ENCODE data around the gene GRIN2A.
A peak's percentile ranks its signal among the peaks of the same experiment; 100 is the strongest.

GRIN2A gene

DNA sequence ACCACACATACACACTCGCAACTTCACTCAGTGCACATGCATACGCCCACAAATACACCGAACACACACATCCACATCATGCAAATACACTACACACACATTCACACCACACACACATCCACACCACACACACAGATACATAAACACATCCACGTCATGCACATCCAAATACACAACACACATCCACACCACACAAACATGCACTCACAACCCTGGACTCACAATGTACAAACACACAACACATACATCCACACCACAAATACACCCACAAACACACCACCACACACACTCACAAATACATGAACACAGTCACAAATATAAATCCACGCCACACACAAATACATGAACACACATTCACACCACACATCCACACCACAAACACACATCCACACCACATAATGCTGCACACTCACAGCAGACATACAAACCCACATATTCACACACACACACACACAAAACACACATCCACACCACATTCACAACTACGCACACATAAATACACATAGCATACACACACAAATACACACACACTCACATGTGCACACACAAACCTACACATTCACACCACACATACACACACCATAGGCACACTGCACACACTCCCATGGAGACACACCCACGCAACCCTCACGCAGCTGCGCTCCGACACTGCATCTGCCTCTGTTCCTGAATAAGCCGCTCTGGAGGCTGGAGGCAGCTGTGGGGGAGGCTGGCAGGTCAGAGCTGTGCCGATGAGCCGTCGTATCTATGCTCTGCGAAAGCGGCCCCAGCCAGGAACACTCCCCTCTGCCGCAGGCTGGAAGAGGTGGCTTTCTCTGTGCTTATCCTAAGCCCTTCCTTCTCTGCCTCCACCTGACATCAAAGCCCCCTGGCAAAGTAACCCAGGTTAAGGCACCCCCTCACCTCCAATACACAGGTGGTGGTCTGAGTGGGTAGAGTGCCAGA lies 141.8 kb downstream of the GRIN2A start:
- H3K4me3 ChIP-seq (replicated peaks; ENCODE audit: low read depth, low read length): no peak overlapping the region
- TF ChIP-seq, protein P1, sequence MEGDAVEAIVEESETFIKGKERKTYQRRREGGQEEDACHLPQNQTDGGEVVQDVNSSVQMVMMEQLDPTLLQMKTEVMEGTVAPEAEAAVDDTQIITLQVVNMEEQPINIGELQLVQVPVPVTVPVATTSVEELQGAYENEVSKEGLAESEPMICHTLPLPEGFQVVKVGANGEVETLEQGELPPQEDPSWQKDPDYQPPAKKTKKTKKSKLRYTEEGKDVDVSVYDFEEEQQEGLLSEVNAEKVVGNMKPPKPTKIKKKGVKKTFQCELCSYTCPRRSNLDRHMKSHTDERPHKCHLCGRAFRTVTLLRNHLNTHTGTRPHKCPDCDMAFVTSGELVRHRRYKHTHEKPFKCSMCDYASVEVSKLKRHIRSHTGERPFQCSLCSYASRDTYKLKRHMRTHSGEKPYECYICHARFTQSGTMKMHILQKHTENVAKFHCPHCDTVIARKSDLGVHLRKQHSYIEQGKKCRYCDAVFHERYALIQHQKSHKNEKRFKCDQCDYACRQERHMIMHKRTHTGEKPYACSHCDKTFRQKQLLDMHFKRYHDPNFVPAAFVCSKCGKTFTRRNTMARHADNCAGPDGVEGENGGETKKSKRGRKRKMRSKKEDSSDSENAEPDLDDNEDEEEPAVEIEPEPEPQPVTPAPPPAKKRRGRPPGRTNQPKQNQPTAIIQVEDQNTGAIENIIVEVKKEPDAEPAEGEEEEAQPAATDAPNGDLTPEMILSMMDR (IDR thresholded peaks at IDR 0.05; ENCODE audit: low read depth, low read length, missing control alignments): no peak
- no peak for DNase-seq (ENCODE audit: extremely low read depth, low read depth)

DNA sequence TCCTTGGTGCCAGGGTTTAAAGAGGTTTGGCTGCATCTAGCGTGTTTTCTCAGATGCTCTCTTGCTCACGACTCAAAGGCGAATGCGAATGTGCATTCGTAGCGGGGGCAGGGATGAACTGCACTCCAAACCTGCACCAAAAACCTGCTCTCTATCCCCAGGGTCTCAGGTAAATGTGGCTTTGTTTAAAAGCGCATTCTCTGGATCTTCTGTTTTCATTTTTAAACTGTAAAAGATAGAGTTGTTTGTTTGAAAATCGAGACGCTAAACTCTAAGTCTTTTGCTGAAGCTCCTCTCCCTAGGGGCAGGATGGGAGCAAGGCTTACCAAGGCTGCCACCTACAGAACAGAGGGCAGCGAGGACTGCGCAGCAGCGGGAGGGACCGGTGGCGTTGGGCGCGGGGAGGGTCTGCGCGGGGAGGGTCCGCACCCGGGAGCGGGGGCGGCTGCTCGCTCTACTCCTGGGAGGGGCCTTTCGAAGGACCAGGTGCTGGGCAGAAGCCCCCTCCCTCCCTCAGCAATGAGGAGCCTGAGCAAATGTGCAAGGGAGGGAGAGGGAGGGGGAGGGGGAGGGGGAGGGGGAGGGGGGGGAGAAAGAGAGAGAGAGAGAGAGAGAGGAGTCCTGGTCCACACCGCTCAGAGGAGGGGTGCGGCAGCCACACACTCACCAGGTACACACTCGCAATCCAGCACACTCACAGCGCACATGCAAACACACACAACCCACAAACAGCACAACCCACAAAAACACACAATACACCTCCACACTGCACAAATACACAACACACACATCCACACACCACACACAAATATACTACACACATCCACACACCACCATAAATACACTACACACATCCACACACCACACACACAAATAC lies 142.8 kb downstream of the GRIN2A start:
- DNase-seq (ENCODE audit: extremely low read depth, low read depth): no peak
- no peak overlapping the region for H3K4me3 ChIP-seq (replicated peaks; ENCODE audit: low read depth, low read length)
- TF ChIP-seq, protein P1 (IDR thresholded peaks at IDR 0.05; ENCODE audit: low read depth, low read length, missing control alignments): no peak

DNA sequence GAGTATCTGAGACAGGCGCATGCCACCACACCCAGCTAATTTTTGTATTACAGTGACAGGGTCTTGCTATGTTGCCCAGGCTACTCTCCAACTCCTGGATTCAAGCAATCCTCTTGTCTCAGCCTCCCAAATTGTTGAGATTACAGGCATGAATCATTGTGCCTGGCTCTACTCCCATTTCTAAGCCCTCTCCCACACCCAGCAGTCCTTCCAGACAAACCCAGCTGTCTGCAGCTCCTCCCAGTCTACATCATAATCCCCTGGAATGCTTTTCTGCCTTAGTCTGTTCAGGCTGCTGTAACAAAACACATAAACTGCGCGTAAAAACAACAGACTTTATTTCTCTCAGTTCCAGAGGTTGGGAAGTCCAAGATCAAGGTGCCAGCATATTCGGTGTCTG lies 144.5 kb downstream of the GRIN2A start:
- no peak overlapping the region for H3K4me3 ChIP-seq (replicated peaks; ENCODE audit: low read depth, low read length)
- peak; percentile 2 for DNase-seq (ENCODE audit: extremely low read depth, low read depth)
- TF ChIP-seq, protein P1 (IDR thresholded peaks at IDR 0.05; ENCODE audit: low read depth, low read length, missing control alignments): no peak

DNA sequence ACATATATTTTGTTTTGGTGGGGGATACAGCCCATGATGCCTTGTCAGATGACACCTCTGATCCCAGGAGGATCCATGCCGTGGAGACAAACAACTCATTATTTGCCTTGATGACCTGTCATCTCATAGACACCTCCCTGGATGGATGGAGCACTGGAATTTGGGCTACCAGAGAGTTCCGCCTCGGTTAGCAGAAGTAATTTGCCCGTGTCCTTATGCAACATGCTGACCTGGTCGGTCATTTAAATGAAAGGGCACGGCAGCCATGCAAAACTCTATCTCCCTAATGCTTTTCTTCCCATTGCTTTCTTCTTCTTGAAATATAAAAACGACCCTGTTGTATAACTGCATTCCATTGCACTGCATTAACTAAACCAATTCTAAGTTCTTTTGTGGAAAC lies 145.3 kb downstream of the GRIN2A start:
- TF ChIP-seq, protein P1 (IDR thresholded peaks at IDR 0.05; ENCODE audit: low read depth, low read length, missing control alignments): no peak

DNA sequence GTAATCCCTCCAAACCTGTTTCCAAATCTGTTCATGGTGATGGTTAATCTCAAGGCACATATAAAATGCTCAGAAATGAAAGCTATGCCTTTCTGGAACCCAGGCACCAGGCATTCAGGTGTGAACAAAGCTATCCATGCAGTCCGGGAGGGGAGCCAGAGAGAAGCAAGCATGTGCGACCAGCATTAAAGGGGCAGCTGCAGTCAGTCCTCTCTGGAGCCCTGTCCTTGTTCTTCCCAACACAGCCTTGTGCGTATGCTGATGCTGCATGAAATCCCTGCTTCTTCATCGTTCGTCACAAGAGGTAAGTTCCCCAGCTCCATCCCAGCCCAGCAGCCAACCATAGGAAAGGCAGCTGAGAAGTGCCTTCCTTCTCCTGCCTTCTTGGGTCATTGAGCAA lies 148.7 kb downstream of the GRIN2A start:
- DNase-seq (ENCODE audit: extremely low read depth, low read depth): no peak
- no peak overlapping the region for H3K4me3 ChIP-seq (replicated peaks; ENCODE audit: low read depth, low read length)
- TF ChIP-seq, protein P1 (IDR thresholded peaks at IDR 0.05; ENCODE audit: low read depth, low read length, missing control alignments): no peak

More for the DNA sequence above, 145.3 kb downstream of the GRIN2A start:
- no peak overlapping the region for H3K4me3 ChIP-seq (replicated peaks; ENCODE audit: low read depth, low read length)
- DNase-seq (ENCODE audit: extremely low read depth, low read depth): no peak

DNA sequence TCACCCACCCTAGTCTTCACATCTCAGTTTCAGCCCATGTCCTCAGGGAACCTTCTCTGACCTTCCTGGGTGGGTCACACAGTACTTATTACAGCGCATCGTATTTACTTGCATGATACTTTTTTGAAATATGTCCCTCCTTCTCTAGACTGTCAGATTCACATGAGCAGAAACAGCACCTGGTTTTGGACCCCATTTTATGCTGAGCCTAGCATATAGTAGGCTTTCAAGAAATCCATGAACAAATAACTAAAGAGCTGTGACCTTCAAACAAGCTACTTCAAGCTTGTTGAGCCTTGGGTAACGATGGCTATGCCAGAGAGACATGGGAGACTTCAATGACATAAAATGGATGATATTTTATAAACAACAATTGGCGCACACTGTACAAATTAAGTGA lies 150.3 kb downstream of the GRIN2A start:
- TF ChIP-seq, protein P1 (IDR thresholded peaks at IDR 0.05; ENCODE audit: low read depth, low read length, missing control alignments): no peak
- no peak for DNase-seq (ENCODE audit: extremely low read depth, low read depth)
- no peak overlapping the region for H3K4me3 ChIP-seq (replicated peaks; ENCODE audit: low read depth, low read length)
